GM23338 (cell line): Measurements from ENCODE around the gene TPGS2.

Experiments used
- CREB1 ChIP-seq: fragments of 250-450 bp; sonication (Bioruptor Pico); IDR thresholded peaks from 2 replicates; pipeline ENCODE4 v1.5.0; 2020; ENCODE audit warnings: low read depth, mild to moderate bottlenecking, moderate library complexity
- CTCF ChIP-seq, 2 experiments: fragments of 200-600 bp in 1 of 2; sonication (generic) in 1 of 2; conservative IDR thresholded peaks; 2 replicates each; pipeline versions ENCODE4 v1.5.1 to v1.6.1; 2016 to 2017; ENCODE audit warnings: antibody characterized with exemption in 2 of 2, low read depth in 2 of 2, mild to moderate bottlenecking in 2 of 2, moderate library complexity in 1 of 2
- EZH2 ChIP-seq: fragments of 200-600 bp; sonication (generic); IDR thresholded peaks from one replicate; pipeline ENCODE4 v1.8.0; 2017; ENCODE audit warnings: antibody characterized with exemption, mild to moderate bottlenecking, low read depth; ENCODE audit not compliant: unreplicated experiment
- EZH2phosphoT487 ChIP-seq: fragments of 200-600 bp; sonication (generic); IDR thresholded peaks from one replicate; pipeline ENCODE4 v1.8.1; 2018; ENCODE audit warnings: antibody characterized with exemption; ENCODE audit not compliant: unreplicated experiment
- JUNB ChIP-seq: IDR thresholded peaks from one replicate; pipeline ENCODE4 v1.6.1; 2016; ENCODE audit warnings: antibody characterized with exemption; ENCODE audit not compliant: unreplicated experiment
- NANOG ChIP-seq: IDR thresholded peaks from 2 replicates; pipeline ENCODE4 v1.6.1; 2016; ENCODE audit warnings: antibody characterized with exemption, borderline replicate concordance
- POLR2AphosphoS5 ChIP-seq: IDR thresholded peaks from 2 replicates; pipeline ENCODE4 v1.6.1; 2016; ENCODE audit warnings: antibody characterized with exemption, low read depth
- ZNF114 ChIP-seq: fragments of 250-450 bp; sonication (Bioruptor Pico); IDR thresholded peaks from 2 replicates; pipeline ENCODE4 v1.5.0; 2020; ENCODE audit warnings: mild to moderate bottlenecking, moderate library complexity

GRCh38 chr18:36762074-36762473, 66.7 kb downstream of the TPGS2 start:
- TF ChIP-seq ZNF114 = no peak
- TF ChIP-seq NANOG = no peak
- TF ChIP-seq CTCF (conservative IDR thresholded peaks at IDR 0.05; ENCODE audit: low read depth in 2 of 2) = no peak
- no peak for TF ChIP-seq JUNB
- TF ChIP-seq POLR2AphosphoS5 = no peak
- TF ChIP-seq EZH2phosphoT487 = no peak
- TF ChIP-seq EZH2 = no peak
- no peak for TF ChIP-seq CREB1 (CRISPR knock-in tag)
